ENCODE measurements around the gene MYOZ3. TPM values are rescaled to one million over a fixed set of nuclear protein-coding genes. Genes with fewer than 3 reads are reported as not detected.

MYOZ3 gene
- total RNA-seq, 1 experiment from 2014 or later = not detected

DNA sequence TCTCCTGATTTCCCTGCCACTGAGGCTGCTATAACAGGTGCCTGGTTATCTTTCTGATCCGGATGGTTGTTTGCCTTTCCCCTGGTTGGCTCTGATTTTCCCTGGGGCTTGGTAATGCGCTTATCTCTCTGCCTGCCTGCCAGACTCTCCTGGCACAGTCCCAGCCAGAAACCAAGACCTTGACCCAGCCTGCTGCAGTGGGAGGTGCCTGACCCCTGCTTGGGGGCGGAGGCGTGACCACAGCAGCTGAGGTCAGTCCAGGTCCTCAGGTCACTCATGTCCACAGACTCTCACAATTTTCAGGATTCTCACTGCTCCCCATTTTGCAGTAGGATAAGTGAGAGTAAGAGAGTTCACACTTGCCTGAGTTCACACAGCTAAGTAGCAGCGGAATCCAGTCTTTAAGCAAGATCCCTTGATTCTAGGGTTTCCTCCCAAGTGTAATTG lies 45.0 kb upstream of the MYOZ3 start:
- no TSS peak for BruUV-seq (replicated peaks)

DNA sequence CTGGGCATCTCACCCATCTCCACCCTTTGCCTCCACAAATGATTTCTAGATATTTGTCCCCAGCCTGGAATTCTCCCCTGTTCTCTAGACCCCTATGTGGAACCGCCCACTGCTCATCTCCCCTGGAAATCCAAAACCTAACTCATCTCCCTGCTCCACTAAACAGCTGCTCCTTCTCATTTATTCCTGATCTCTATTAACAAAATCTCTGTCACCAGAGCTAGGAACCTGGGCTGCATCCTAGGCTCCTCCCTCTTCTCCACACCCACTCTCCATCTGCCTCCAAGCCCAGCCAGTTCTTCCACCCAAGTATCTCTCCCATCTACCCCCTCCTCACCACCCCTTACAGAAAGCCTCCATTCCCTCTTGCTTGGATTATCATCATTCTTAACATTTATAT lies 44.5 kb upstream of the MYOZ3 start:
- Histone ChIP-seq H4K20me1 (ENCODE audit: insufficient read depth) (0 out of 2 replicates have a peak, but pooled peaks cover 4% of the 10 kb centered on the region), H2AFZ (no peak overlapping the region), H3K4me3 (no peak overlapping the region), H3K4me2 (peak overlapping the region; percentile 36; the same call in 1 of the 2 replicates), H3K27ac (no peak overlapping the region), H3K4me1 (replicated peaks; ENCODE audit: insufficient read depth) (peaks cover 42% of the 10 kb centered on the region), H3K9me3 (ENCODE audit: insufficient read depth, low read depth) (no peaks in the 10 kb centered on the region), H3K9me2 (ENCODE audit: insufficient read depth) (no peaks in the 10 kb centered on the region), H3F3A (ENCODE audit: insufficient read depth, low read depth) (peaks cover 28% of the 10 kb centered on the region; the same call in 1 of the 2 replicates), H3K27me3 (ENCODE audit: insufficient read depth, low read depth) (peaks cover 20% of the 10 kb centered on the region), H3K79me2 (ENCODE audit: low read depth) (no peaks in the 10 kb centered on the region), H3K36me3 (ENCODE audit: low read depth) (no peaks in the 10 kb centered on the region)
- ChIA-PET POLR2A (ENCODE audit: unreplicated experiment) (no interaction called here), CTCF (no interaction called here)
- TF ChIP-seq, protein P1, sequence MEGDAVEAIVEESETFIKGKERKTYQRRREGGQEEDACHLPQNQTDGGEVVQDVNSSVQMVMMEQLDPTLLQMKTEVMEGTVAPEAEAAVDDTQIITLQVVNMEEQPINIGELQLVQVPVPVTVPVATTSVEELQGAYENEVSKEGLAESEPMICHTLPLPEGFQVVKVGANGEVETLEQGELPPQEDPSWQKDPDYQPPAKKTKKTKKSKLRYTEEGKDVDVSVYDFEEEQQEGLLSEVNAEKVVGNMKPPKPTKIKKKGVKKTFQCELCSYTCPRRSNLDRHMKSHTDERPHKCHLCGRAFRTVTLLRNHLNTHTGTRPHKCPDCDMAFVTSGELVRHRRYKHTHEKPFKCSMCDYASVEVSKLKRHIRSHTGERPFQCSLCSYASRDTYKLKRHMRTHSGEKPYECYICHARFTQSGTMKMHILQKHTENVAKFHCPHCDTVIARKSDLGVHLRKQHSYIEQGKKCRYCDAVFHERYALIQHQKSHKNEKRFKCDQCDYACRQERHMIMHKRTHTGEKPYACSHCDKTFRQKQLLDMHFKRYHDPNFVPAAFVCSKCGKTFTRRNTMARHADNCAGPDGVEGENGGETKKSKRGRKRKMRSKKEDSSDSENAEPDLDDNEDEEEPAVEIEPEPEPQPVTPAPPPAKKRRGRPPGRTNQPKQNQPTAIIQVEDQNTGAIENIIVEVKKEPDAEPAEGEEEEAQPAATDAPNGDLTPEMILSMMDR (conservative IDR thresholded peaks at IDR 0.05) = no peak
- no peak for TF ChIP-seq EZH2 (IDR thresholded peaks at IDR 0.05; ENCODE audit: low read depth)
- DNase-seq = no peak
- intact Hi-C loops (cut with micrococcal nuclease; ENCODE audit: unreplicated experiment) = loop anchor here (2.0 to 5.0 kb wide), 2 partner anchors 20 to 36 kb away; no protein-coding TSS in a partner anchor
- BruUV-seq (replicated peaks) = no TSS peak

More for the DNA sequence above, 45.0 kb upstream of the MYOZ3 start:
- DNase-seq = peak; percentile 74 to 84
- no peaks in the 10 kb centered on the region for H3K9me2 ChIP-seq (ENCODE audit: insufficient read depth)
- H3K4me1 ChIP-seq (replicated peaks; ENCODE audit: insufficient read depth) = peaks cover 42% of the 10 kb centered on the region
- TF ChIP-seq, protein P1 (conservative IDR thresholded peaks at IDR 0.05) = no peak
- no peak for TF ChIP-seq EZH2 (IDR thresholded peaks at IDR 0.05; ENCODE audit: low read depth)
- no peak overlapping the region for H3K27ac ChIP-seq
- H3K27me3 ChIP-seq (ENCODE audit: insufficient read depth, low read depth) = peaks cover 19% of the 10 kb centered on the region
- H3K36me3 ChIP-seq (ENCODE audit: low read depth) = no peaks in the 10 kb centered on the region
- CTCF ChIA-PET = no interaction called here
- no peaks in the 10 kb centered on the region for H3K9me3 ChIP-seq (ENCODE audit: insufficient read depth, low read depth)
- POLR2A ChIA-PET (ENCODE audit: unreplicated experiment) = no interaction called here
- 0 out of 2 replicates have a peak, but pooled peaks cover 4% of the 10 kb centered on the region for H4K20me1 ChIP-seq (ENCODE audit: insufficient read depth)
- peaks cover 28% of the 10 kb centered on the region; the same call in 1 of the 2 replicates for H3F3A ChIP-seq (ENCODE audit: insufficient read depth, low read depth)
- no peaks in the 10 kb centered on the region for H3K79me2 ChIP-seq (ENCODE audit: low read depth)
- peak overlapping the region; percentile 36 for H3K4me2 ChIP-seq
- no peak overlapping the region for H2AFZ ChIP-seq
- intact Hi-C loops (cut with micrococcal nuclease; ENCODE audit: unreplicated experiment) = loop anchor here (2.0 to 5.0 kb wide), 2 partner anchors 21 to 36 kb away; no protein-coding TSS in a partner anchor
- no peak overlapping the region for H3K4me3 ChIP-seq

DNA sequence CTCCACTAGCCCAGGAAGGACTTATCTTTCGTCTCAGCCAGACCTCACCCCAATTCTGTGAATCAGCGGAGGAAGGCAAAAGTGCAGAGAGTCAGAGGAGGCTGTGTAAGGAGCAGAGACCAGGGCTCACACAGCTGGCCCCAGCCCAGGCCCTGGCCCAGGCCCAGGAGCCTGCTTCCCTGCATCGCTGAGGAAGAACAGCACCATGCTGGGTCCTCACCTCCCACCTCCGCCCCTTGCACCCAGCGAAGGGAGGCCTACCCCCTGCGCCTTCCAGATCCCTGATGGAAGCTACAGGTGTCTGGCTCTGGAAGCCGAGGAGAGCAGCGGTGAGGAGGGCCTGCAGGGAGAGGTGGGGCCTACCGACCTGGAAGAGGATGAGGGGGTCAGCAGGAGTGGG lies 42.9 kb upstream of the MYOZ3 start:
- Histone ChIP-seq H3K9me3 (ENCODE audit: insufficient read depth, low read depth) (no peaks in the 10 kb centered on the region), H3K36me3 (ENCODE audit: low read depth) (no peaks in the 10 kb centered on the region), H3F3A (ENCODE audit: insufficient read depth, low read depth) (peaks cover 28% of the 10 kb centered on the region; the same call in 1 of the 2 replicates), H3K27ac (no peak overlapping the region), H3K9me2 (ENCODE audit: insufficient read depth) (no peaks in the 10 kb centered on the region), H3K4me1 (replicated peaks; ENCODE audit: insufficient read depth) (peaks cover 42% of the 10 kb centered on the region), H3K4me3 (no peak overlapping the region), H3K79me2 (ENCODE audit: low read depth) (no peaks in the 10 kb centered on the region), H4K20me1 (ENCODE audit: insufficient read depth) (0 out of 2 replicates have a peak, but pooled peaks cover 4% of the 10 kb centered on the region), H3K27me3 (ENCODE audit: insufficient read depth, low read depth) (peaks cover 26% of the 10 kb centered on the region), H3K4me2 (no peak overlapping the region), H2AFZ (no peak overlapping the region)
- intact Hi-C loops (cut with micrococcal nuclease; ENCODE audit: unreplicated experiment) = loop anchor here (5.0 kb wide), 1 partner anchor 34 kb away; no protein-coding TSS in a partner anchor
- POLR2A ChIA-PET (ENCODE audit: unreplicated experiment) = no interaction called here
- DNase-seq = no peak
- BruUV-seq (replicated peaks) = no TSS peak
- TF ChIP-seq, protein P1 (conservative IDR thresholded peaks at IDR 0.05) = no peak
- TF ChIP-seq EZH2 (IDR thresholded peaks at IDR 0.05; ENCODE audit: low read depth) = no peak
- CTCF ChIA-PET = no interaction called here
